ENCODE data around the gene C14orf93. TPM values are rescaled to one million over a fixed set of nuclear protein-coding genes. Genes with fewer than 3 reads are reported as not detected.

C14orf93 gene, protein sequence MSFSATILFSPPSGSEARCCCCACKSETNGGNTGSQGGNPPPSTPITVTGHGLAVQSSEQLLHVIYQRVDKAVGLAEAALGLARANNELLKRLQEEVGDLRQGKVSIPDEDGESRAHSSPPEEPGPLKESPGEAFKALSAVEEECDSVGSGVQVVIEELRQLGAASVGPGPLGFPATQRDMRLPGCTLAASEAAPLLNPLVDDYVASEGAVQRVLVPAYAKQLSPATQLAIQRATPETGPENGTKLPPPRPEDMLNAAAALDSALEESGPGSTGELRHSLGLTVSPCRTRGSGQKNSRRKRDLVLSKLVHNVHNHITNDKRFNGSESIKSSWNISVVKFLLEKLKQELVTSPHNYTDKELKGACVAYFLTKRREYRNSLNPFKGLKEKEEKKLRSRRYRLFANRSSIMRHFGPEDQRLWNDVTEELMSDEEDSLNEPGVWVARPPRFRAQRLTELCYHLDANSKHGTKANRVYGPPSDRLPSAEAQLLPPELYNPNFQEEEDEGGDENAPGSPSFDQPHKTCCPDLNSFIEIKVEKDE
- polyA plus RNA-seq (2011; rRNA removed) = 9.7 and 10.1 TPM in 2 replicates
- polyA plus RNA-seq (2012; cell fraction: cytosol; rRNA removed) = 7.8 and 8.4 TPM in 2 replicates
- 18.6 and 22.8 TPM in 2 replicates for polyA plus RNA-seq (2012; cell fraction: nucleus; rRNA removed)
- polyA plus RNA-seq (2017; fragmentation: RNase III; extraction: RNeasy Plus Mini Kit Qiagen cat#74134 plus additional on column Dnase treatment) = 5.6 to 6.8 TPM (median 5.7 TPM) in 3 replicates
- polyA minus RNA-seq (2011; rRNA and poly(A)+ RNA removed) = 16.3 and 18.8 TPM in 2 replicates

DNA sequence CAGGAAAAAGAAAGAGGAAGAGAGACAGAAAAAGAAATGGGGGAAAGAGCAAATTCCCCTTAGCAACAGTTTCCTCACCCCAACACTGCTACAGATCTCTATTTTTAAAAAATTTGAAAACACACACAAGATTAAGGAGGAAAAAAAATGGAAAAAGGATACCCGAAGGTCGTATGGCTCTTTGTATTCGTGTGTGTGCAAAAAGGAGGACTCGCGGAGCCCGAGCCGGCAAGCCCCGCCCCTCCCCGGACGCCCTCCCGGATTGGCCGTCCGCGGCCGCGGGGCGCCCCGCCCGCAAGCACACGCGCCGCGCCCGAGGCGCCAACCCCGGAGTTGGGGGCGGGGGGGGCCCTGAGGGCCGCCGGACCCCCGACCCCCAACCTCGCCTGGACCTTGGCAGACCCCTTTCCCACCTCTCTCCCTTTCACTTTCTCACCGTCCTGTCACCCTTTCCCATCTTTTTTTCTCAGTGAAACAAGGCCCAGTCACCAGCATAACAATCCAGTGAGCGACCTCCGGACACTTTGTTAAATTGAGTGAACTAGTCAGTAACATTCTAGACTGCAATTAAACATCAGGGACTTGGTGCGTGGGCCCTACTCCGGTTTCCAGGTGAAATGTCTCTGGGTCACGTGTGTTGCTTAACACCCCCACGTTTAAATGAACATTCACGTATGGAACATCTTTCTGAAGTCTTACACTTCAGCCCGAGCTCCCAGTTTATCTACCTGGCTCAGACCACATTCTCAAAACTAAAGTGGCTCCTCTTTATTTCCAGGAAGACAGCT is at the start of gene C14orf93:
C14orf93 (minus strand) TSS at position 205 of the 788 bp plus-strand sequence. CDS start 11,120 bp downstream, outside the sequence.
- ChIA-PET CTCF (interaction anchor here (1.4 to 9.1 kb wide), 4 partner anchors 11 to 48 kb away, joined by 5 to 55 read pairs (median 32); partner anchors contain the start of gene CDH24), POLR2A (interaction anchor here (1.0 to 1.4 kb wide), 2 partner anchors 15 to 24 kb away, joined by 3 to 7 read pairs; no protein-coding TSS in a partner anchor)
- ATAC-seq = peak; percentile 31 to 38; a peak in 3 of 6 replicates
- Histone ChIP-seq H3K4me3 (peak within 1 kb of the TSS; percentile 58), H3K27ac (peak within 1 kb of the TSS; percentile 88 to 93), H3K4me1 (peaks cover 26% of the 10 kb centered on the region), H3K4me2 (peak within 1 kb of the TSS; percentile 91), H3K9me3 (no peaks in the 10 kb centered on the region)
- peak; percentile 73 to 77 for DNase-seq (ENCODE audit: low read depth in 1 of 2, low spot score in 1 of 2)
- no peak for FAIRE-seq
- WGBS (ENCODE audit: missing lambda C conversion rate) = 1% methylated on average over 40 of the region's 40 CpGs
- peak; percentile 34; the same call in 1 of the 2 replicates for TF ChIP-seq POLR2A (IDR thresholded peaks at IDR 0.05; ENCODE audit: low read length)
- TF ChIP-seq EP300 (IDR thresholded peaks at IDR 0.05) = no peak
- TF ChIP-seq ESRRA (IDR thresholded peaks at IDR 0.05; ENCODE audit: borderline replicate concordance, low read length) = no peak
- TF ChIP-seq RFX5 (IDR thresholded peaks at IDR 0.05) = no peak
- TF ChIP-seq MAZ (IDR thresholded peaks at IDR 0.05; ENCODE audit: borderline replicate concordance, low read depth, low read length) = 0 out of 2 replicates have a peak, but pooled peaks have one; percentile 32
- TF ChIP-seq, protein P1, sequence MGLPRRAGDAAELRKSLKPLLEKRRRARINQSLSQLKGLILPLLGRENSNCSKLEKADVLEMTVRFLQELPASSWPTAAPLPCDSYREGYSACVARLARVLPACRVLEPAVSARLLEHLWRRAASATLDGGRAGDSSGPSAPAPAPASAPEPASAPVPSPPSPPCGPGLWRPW (IDR thresholded peaks at IDR 0.05) = no peak
- TF ChIP-seq, protein P2, sequence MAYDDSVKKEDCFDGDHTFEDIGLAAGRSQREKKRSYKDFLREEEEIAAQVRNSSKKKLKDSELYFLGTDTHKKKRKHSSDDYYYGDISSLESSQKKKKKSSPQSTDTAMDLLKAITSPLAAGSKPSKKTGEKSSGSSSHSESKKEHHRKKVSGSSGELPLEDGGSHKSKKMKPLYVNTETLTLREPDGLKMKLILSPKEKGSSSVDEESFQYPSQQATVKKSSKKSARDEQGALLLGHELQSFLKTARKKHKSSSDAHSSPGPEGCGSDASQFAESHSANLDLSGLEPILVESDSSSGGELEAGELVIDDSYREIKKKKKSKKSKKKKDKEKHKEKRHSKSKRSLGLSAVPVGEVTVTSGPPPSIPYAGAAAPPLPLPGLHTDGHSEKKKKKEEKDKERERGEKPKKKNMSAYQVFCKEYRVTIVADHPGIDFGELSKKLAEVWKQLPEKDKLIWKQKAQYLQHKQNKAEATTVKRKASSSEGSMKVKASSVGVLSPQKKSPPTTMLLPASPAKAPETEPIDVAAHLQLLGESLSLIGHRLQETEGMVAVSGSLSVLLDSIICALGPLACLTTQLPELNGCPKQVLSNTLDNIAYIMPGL (CRISPR knock-in tag; IDR thresholded peaks at IDR 0.05; ENCODE audit: borderline replicate concordance) = no peak
- no peak for TF ChIP-seq NPAS2 (CRISPR knock-in tag; IDR thresholded peaks at IDR 0.05; ENCODE audit: borderline replicate concordance)
- TF ChIP-seq BHLHE40 (IDR thresholded peaks at IDR 0.05; ENCODE audit: low read depth, low read length) = no peak
- TF ChIP-seq KDM1A (IDR thresholded peaks at IDR 0.05; ENCODE audit: low read depth) = peak; percentile 69; the same call in 1 of the 2 replicates
- no peak for TF ChIP-seq HDAC2 (IDR thresholded peaks at IDR 0.05)
- TF ChIP-seq, protein P3, sequence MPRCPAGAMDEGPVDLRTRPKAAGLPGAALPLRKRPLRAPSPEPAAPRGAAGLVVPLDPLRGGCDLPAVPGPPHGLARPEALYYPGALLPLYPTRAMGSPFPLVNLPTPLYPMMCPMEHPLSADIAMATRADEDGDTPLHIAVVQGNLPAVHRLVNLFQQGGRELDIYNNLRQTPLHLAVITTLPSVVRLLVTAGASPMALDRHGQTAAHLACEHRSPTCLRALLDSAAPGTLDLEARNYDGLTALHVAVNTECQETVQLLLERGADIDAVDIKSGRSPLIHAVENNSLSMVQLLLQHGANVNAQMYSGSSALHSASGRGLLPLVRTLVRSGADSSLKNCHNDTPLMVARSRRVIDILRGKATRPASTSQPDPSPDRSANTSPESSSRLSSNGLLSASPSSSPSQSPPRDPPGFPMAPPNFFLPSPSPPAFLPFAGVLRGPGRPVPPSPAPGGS (IDR thresholded peaks at IDR 0.05) = 0 out of 3 replicates have a peak, but pooled peaks have one; percentile 28
- no peak for TF ChIP-seq HOXB5 (CRISPR knock-in tag; IDR thresholded peaks at IDR 0.05)
- no peak for TF ChIP-seq MAFK (IDR thresholded peaks at IDR 0.05; ENCODE audit: partially characterized antibody)
- TF ChIP-seq CBX2 (IDR thresholded peaks at IDR 0.05; ENCODE audit: borderline replicate concordance, low read depth) = no peak
- no peak for TF ChIP-seq POLR2AphosphoS2 (conservative IDR thresholded peaks at IDR 0.05; ENCODE audit: low read length)
- TF ChIP-seq KDM5A (IDR thresholded peaks at IDR 0.05) = no peak
- no peak for TF ChIP-seq FOXS1 (CRISPR knock-in tag; IDR thresholded peaks at IDR 0.05)
- TF ChIP-seq JUNB (IDR thresholded peaks at IDR 0.05) = no peak
- no peak for TF ChIP-seq SREBF2 (IDR thresholded peaks at IDR 0.05)
- TF ChIP-seq FOSB (CRISPR knock-in tag; IDR thresholded peaks at IDR 0.05) = no peak
- TF ChIP-seq HOXA7 (CRISPR knock-in tag; IDR thresholded peaks at IDR 0.05) = no peak
- no peak for TF ChIP-seq ZC3H11A (IDR thresholded peaks at IDR 0.05)
- no peak for TF ChIP-seq RCOR1 (IDR thresholded peaks at IDR 0.05; ENCODE audit: low read depth, low read length)
- no peak for TF ChIP-seq GATA3 (IDR thresholded peaks at IDR 0.05; ENCODE audit: borderline replicate concordance)
- TF ChIP-seq FOSL2 (IDR thresholded peaks at IDR 0.05) = no peak
- no peak for TF ChIP-seq FOSL2 (CRISPR knock-in tag; IDR thresholded peaks at IDR 0.05)
- TF ChIP-seq, protein P4, sequence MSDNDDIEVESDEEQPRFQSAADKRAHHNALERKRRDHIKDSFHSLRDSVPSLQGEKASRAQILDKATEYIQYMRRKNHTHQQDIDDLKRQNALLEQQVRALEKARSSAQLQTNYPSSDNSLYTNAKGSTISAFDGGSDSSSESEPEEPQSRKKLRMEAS (IDR thresholded peaks at IDR 0.05) = peak; percentile 64
- no peak for TF ChIP-seq ZSCAN20 (CRISPR knock-in tag; IDR thresholded peaks at IDR 0.05)
- no peak for TF ChIP-seq ZFP36 (IDR thresholded peaks at IDR 0.05; ENCODE audit: borderline replicate concordance, partially characterized antibody)
- no peak for TF ChIP-seq HEYL (CRISPR knock-in tag; IDR thresholded peaks at IDR 0.05)
- TF ChIP-seq TP53 (CRISPR knock-in tag; IDR thresholded peaks at IDR 0.05) = no peak
- TF ChIP-seq NR3C1 (IDR thresholded peaks at IDR 0.05) = no peak
- TF ChIP-seq EHF (CRISPR knock-in tag; IDR thresholded peaks at IDR 0.05) = no peak
- TF ChIP-seq EHMT2 (IDR thresholded peaks at IDR 0.05; ENCODE audit: low read depth) = no peak
- TF ChIP-seq HOXB13 (CRISPR knock-in tag; IDR thresholded peaks at IDR 0.05; ENCODE audit: low read depth) = no peak
- peak; percentile 55 to 67; a peak in 2 of 5 replicates for TF ChIP-seq JUN (IDR thresholded peaks at IDR 0.05)
- TF ChIP-seq RAD21 (conservative IDR thresholded peaks at IDR 0.05 in 1 of 2, IDR thresholded peaks at IDR 0.05 in 1 of 2) = no peak

All from A549 (cell line).